Subcutaneous abdominal adipose tissue (tissue), 5 donors: Measurements from ENCODE around the gene CDK6.
"Not testable (repeated sequence)": the region's sequence is repeated elsewhere in the genome, so short reads cannot be mapped to it uniquely, and the experiment has no call there.

Source experiments
- H3K27ac ChIP-seq: one replicate; pipeline ENCODE4 v1.7.0; 2013; ENCODE audit warnings: low read depth, mild to moderate bottlenecking, inconsistent platforms, low read length, moderate library complexity
- H3K27me3 ChIP-seq, 5 donors: one replicate each; pipeline ENCODE4 v1.7.0; 2013; ENCODE audit warnings: low read length in 5 of 5, inconsistent platforms in 1 of 5; ENCODE audit not compliant: control insufficient read depth in 5 of 5, insufficient read depth in 4 of 5
- H3K36me3 ChIP-seq, 5 donors: one replicate each; pipeline ENCODE4 v1.7.0; 2013; ENCODE audit warnings: low read length in 5 of 5; ENCODE audit not compliant: control insufficient read depth in 5 of 5, insufficient read depth in 5 of 5
- H3K4me1 ChIP-seq, 5 donors: one replicate each; pipeline ENCODE4 v1.7.0; 2013; ENCODE audit warnings: low read length in 5 of 5, mild to moderate bottlenecking in 3 of 5, moderate library complexity in 1 of 5; ENCODE audit not compliant: control insufficient read depth in 5 of 5, insufficient read depth in 5 of 5
- H3K4me3 ChIP-seq, 5 donors: one replicate each; pipeline ENCODE4 v1.7.0; 2013; ENCODE audit warnings: low read length in 5 of 5, low read depth in 1 of 5
- H3K9ac ChIP-seq, 5 donors: one replicate each; pipeline ENCODE4 v1.7.0; 2013; ENCODE audit warnings: low read length in 5 of 5, mild to moderate bottlenecking in 4 of 5, moderate library complexity in 3 of 5
- H3K9me3 ChIP-seq, 5 donors: one replicate each; pipeline ENCODE4 v1.7.0; 2013; ENCODE audit warnings: low read length in 5 of 5; ENCODE audit not compliant: control insufficient read depth in 5 of 5
- donor health status: healthy.
- donor health status: healthy.
- donor health status: healthy.
- donor health status: healthy.
- donor health status: healthy.

The CDK6 gene

GRCh38 chr7:92747041-92747835 is 89.1 kb downstream of the CDK6 start:
- H3K36me3 ChIP-seq, result no peaks in the 10 kb centered on the region
- H3K27me3 ChIP-seq, result no peaks in the 10 kb centered on the region
- peaks cover 0 to 20% (median 12%) of the 10 kb centered on the region in 5 donors for H3K4me1 ChIP-seq
- no peak overlapping the region for H3K4me3 ChIP-seq
- H3K9ac ChIP-seq, result no peak overlapping the region
- H3K27ac ChIP-seq, result no peak overlapping the region
- no peaks in the 10 kb centered on the region for H3K9me3 ChIP-seq

DNA sequence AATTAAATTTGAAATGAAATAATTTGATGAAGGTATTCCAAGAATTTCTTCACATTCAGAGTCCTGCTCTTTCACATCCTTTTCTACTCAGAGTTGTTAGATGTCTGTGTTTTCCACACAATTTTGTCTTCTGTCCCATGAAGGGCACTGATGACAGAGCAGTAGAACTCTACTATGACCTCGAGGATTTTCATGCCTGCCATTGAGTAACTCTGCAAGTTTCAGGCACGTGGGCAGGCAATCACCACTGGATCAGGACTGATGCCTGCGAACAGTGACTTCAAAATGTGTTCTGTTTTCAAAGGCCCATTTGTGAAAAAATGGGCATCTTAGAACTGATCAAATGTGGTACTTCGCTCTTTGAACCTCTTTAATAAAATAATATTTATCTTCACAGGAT is 91.1 kb downstream of the CDK6 start:
- H3K4me3 ChIP-seq, result no peak overlapping the region
- no peak overlapping the region for H3K27ac ChIP-seq
- H3K9me3 ChIP-seq, result no peaks in the 10 kb centered on the region
- H3K36me3 ChIP-seq, result no peaks in the 10 kb centered on the region
- H3K27me3 ChIP-seq, result no peaks in the 10 kb centered on the region
- H3K9ac ChIP-seq, result no peak overlapping the region
- H3K4me1 ChIP-seq, result peaks cover 0 to 16% (median 12%) of the 10 kb centered on the region in 5 donors

DNA sequence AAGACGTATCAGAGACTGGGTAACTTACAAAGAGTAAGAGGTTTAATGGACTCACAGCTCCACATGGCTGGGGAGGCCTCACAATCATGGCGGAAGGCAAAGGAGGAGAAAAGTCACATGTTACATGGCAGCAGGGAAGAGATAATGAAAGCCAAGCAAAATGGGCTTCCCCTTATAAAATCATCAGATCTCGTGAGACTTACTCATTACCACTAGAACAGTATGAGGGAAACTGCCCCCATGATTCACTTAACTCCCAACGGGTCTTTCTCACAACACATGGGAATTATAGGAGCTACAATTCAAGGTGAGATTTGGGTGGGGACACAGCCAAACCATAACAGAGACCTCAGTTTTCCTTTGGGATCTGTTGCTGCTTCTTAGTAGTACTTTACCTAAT is 92.2 kb downstream of the CDK6 start:
- H3K27ac ChIP-seq, H3K9ac ChIP-seq, H3K4me3 ChIP-seq, H3K27me3 ChIP-seq, H3K9me3 ChIP-seq, H3K36me3 ChIP-seq, H3K4me1 ChIP-seq: not testable (repeated sequence)

GRCh38 chr7:92742186-92742585 is 94.2 kb downstream of the CDK6 start:
- Histone ChIP-seq H3K9me3 (no peaks in the 10 kb centered on the region), H3K4me3 (no peak overlapping the region), H3K27me3 (no peaks in the 10 kb centered on the region), H3K36me3 (no peaks in the 10 kb centered on the region), H3K4me1 (peaks cover 0 to under 1% (median 0%) of the 10 kb centered on the region in 5 donors), H3K9ac (no peak overlapping the region), H3K27ac (no peak overlapping the region)

DNA sequence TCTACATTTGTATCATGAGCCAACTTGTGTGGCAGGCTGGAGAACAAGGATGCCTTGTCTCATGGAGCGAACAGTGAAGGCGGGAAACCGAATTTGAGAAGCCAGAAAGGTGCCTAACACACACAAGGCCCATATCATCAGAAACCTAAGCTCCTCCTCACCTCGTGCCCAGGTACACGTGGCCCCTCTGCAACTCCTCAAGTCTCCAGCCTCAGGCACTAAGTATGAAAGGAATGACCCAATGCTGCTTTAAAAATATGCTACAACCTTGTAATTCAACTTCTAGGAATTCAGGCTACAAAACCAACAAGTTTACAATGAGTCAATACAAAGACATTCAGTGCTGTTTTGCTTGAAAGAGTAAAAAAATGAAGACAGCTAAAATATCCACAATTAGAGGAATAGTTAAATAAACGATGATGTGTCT is 95.7 kb downstream of the CDK6 start:
- Histone ChIP-seq H3K36me3 (no peaks in the 10 kb centered on the region), H3K9ac (no peak overlapping the region), H3K27me3 (no peaks in the 10 kb centered on the region), H3K9me3 (no peaks in the 10 kb centered on the region), H3K27ac (no peak overlapping the region), H3K4me3 (no peak overlapping the region), H3K4me1 (no peaks in the 10 kb centered on the region)

- no peaks in the 10 kb centered on the region for H3K4me1 ChIP-seq
- H3K27me3 ChIP-seq, result no peaks in the 10 kb centered on the region
- no peak overlapping the region for H3K9ac ChIP-seq
- no peaks in the 10 kb centered on the region for H3K9me3 ChIP-seq
- no peak overlapping the region for H3K27ac ChIP-seq
- no peaks in the 10 kb centered on the region for H3K36me3 ChIP-seq
- H3K4me3 ChIP-seq, result no peak overlapping the region
Observed at GRCh38 chr7:92740134-92740533, 96.2 kb downstream of the CDK6 start.

DNA sequence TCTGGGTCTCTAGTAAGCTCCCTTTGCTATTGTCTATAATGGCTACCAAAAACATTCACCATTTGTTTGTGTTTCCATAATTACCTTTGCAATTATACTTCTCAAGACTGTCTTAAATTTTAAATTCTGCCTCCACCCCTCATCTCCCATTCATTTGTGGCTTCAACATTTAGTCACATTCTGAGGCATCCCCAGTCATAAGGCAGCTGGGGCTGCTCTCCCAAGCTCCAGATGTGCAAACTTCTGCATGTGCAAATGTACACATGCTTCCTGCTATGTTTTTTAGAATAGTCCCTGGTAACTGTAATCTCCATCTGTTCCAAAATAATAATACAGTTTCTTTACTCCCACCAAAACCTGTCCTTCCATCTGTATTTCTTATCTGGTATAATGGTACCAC is 97.3 kb downstream of the CDK6 start:
- H3K27ac ChIP-seq, result no peak overlapping the region
- H3K36me3 ChIP-seq, result no peaks in the 10 kb centered on the region
- H3K27me3 ChIP-seq, result no peaks in the 10 kb centered on the region
- no peak overlapping the region for H3K9ac ChIP-seq
- H3K4me3 ChIP-seq, result no peak overlapping the region
- no peaks in the 10 kb centered on the region for H3K4me1 ChIP-seq
- no peaks in the 10 kb centered on the region for H3K9me3 ChIP-seq

- H3K27me3 ChIP-seq, result no peaks in the 10 kb centered on the region
- H3K9me3 ChIP-seq, result no peaks in the 10 kb centered on the region
- H3K4me3 ChIP-seq, result no peak overlapping the region
- no peak overlapping the region for H3K27ac ChIP-seq
- H3K36me3 ChIP-seq, result no peaks in the 10 kb centered on the region
- H3K4me1 ChIP-seq, result peaks cover 0 to under 1% (median 0%) of the 10 kb centered on the region in 5 donors
- H3K9ac ChIP-seq, result no peak overlapping the region
Observed at GRCh38 chr7:92737706-92738105, 98.7 kb downstream of the CDK6 start.

DNA sequence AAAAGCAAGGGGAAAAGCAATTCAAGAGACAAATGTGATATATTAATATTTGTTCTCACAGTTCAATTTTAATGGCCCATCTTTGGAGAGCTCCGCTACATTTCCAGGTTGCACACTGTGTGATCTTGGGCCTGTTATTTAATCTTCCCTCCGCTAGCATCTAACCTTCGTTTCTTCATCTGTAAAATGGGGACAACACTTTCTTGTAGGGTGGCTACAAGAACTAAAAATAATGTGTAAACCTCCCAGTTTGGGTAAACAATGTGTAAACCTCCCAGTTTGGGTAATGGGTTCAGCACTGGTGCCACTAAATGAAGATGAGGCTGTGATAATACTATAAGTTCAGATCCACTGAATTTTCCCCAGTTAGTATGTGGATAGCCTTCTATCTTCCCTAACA is 99.5 kb downstream of the CDK6 start:
- Histone ChIP-seq H3K27ac (no peak overlapping the region), H3K36me3 (no peaks in the 10 kb centered on the region), H3K4me1 (peaks cover 0 to 9% (median 5%) of the 10 kb centered on the region in 5 donors), H3K9me3 (no peaks in the 10 kb centered on the region), H3K9ac (no peak overlapping the region), H3K27me3 (no peaks in the 10 kb centered on the region), H3K4me3 (no peak overlapping the region)

GRCh38 chr7:92735707-92736106 is 100.7 kb downstream of the CDK6 start:
- Histone ChIP-seq H3K4me1 (peaks cover 0 to 19% (median 6%) of the 10 kb centered on the region in 5 donors), H3K9me3 (no peaks in the 10 kb centered on the region), H3K36me3 (no peaks in the 10 kb centered on the region), H3K27ac (no peak overlapping the region), H3K4me3 (no peak overlapping the region), H3K9ac (no peak overlapping the region), H3K27me3 (no peaks in the 10 kb centered on the region)
